GM18511 (cell line): ENCODE measurements around the gene DEPP1.

ENCODE experiments used
- ATAC-seq: cut with Tn5 transposase; IDR thresholded peaks from one replicate; pipeline ENCODE4 v1.9.1; 2021; ENCODE audit warnings: mild to moderate bottlenecking, moderate library complexity; ENCODE audit not compliant: unreplicated experiment

The DEPP1 gene

DNA sequence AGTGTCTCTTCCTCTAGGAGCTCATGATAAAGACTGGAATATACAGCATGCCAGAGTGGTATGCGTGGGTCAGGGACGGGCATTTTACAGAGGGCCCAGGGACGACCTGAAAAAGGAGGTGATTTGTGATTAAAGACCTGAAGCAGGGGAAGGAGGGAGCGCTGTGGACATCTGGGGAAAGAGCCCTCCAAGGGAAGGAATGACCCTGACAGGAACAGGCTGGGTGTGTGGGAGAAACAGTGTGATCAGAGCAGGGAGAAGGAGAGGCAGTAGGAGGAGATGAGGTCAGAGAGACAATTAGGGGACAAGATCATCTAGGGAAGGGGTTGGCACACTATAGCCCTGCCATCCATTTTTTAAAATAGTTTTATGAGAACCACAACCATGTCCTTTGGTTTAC, 22.4 kb downstream of the DEPP1 start:
- ATAC-seq = no peak

DNA sequence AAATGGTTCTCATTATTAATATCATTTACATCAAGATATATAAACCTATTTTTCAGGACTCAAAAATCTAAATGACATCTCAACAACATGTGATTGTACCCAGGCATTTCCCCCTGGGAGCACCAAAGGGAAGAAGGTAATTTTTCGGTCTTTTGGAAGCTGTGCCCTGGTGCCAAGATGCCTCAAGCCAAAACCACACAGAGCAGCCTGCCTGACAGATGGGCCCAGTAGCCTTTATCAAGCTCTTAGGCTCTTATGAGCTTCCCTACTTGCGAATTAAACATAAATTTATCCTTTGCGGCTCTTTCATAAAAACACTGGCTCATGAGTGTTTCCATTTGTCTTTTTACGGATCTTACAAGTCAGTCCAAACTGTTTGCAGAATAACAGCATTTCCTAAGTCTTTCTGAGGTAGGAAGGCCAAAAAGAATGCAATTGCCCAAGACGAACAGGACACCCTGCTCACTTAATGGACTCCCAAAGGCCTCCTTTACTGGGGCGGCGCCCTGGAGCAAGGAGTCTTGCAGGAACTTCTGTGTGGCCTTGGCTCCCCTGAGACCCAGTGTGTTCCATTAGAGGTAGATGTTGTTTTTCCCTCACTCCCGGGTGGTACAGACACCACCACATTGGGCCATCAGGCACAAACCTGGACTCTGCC, 23.1 kb downstream of the DEPP1 start:
- no peak for ATAC-seq

DNA sequence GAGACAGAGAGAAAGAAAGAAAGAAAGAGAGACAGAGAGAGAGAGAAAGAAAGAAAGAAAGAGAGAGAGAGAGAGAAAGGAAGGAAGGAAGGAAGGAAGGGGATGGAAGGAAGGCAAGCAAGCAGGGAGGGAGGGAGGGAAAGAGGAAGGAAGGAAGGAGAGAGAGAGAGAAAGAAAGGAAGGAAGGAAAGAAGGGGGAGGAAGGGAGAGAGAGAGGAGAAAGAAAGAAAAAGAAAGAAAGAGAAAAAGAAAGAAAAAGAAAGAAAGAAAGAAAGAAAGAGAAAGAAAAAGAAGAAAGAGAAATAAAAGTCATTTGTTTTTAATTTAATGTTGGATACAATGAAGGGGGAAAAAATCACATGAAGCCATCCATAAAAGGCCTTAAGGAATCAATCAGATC, 23.6 kb downstream of the DEPP1 start:
- ATAC-seq = no peak

DNA sequence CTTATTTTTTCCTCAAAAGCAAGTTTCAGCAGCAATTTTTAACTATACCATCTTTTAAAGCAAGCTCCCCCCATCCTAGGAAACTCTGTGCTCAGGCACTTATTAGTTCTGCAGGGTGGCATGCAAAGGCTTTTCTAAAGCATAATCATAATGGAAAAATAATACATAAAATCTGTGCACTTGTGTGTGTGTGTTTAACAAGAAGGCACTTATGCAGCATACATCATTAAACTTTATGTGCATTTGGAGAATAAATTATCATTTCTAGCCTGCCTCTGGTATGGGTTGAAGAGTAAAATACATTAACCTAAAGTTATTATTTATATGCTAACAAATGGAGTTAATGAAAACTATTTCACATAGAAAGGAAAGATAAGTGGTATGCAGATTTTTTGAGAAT, 24.6 kb downstream of the DEPP1 start:
- no peak for ATAC-seq

DNA sequence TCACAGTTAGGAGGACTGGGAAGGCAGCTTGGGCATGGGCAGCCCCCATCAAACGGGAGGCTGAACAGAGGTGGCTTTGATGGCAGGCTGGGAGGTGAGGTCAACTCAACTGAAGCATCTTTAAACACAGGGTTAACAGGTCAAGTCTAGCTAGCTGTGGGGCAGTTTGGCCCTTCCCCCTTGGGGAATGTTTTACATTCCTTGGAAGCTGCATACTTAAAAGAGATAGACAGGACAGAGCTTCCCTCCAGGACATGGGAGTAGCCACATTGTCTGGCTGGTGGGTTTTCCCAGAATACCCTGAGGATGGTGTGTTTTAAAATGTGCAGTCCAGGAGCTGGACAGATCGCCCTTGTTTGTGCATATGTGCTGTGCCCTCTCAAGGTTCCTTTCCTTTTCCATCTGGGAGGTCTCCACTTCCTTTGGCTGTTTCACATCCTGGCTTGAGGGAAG, 25.8 kb downstream of the DEPP1 start:
- ATAC-seq = no peak

DNA sequence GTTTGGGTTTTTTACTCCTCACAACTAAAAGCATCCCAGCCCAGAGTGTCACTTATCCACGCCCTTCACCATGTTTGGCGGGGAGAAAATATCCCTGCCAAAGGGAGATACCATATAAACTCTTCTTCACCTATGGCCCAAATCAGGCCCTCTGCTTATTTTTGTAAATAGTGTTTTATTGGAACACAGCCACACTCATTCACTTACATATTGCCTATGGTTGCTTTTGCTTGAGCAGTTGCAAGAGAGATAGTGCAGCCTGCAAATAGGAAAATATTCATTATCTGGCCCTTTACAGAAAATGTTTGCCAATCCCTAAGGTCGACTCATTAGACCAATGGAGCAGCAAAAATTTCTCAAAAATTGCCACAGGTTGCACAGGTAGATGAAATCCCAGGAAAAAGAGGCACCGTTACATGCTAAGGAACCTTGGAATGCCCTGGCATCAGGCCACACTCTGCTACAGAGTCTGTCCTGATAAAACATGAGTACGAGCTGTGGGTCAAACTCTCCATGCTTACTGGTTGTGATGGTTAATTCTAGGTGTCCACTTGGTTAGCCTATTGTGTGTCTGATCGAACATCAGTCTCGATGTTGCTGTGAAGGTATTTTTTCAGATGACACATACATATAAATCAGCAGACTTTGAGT, 26.9 kb downstream of the DEPP1 start:
- no peak for ATAC-seq

DNA sequence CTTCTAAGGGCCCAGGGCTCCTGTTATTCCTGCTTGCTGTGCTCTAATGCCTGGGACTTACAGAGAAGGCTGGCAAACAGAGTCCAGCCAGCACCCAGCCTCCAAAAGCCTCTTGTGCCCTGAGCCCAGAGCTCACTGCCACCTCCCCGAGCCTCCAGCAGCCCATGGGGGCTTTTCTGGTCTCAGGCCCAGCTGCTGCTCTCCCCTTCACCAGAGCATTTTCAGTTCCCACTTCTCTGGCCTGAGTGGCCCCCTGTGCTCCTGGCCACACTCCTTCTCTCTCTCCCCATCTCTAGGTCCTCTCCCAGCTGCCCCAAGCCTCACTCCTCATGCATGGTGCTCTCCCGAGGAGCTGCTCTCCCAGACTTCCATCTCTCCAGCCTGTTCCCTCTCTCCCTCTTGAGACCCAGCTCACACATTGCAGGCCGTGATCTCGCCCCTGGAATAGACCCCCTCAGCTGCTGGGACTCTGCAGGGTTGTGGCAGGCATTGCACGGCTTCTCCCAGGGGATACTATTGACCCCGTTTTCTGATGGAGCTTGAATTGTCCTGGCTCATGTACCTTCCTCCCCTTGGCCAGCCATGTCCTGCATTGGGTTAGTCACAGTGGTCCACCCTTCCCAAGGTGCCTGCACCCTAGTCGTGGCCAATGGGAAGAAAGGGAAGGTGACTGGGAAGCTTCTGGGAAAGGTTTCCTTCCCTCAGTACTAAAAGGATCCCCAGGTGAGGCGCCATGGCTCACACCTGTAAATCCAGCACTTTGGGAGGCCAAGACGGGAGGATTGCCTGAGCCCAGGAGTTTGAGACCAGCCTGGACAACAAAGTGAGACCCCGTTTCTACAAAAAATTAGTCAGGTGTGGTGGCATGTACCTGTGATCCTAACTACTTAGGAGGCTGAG, 28.0 kb downstream of the DEPP1 start:
- ATAC-seq = peak; percentile 35

DNA sequence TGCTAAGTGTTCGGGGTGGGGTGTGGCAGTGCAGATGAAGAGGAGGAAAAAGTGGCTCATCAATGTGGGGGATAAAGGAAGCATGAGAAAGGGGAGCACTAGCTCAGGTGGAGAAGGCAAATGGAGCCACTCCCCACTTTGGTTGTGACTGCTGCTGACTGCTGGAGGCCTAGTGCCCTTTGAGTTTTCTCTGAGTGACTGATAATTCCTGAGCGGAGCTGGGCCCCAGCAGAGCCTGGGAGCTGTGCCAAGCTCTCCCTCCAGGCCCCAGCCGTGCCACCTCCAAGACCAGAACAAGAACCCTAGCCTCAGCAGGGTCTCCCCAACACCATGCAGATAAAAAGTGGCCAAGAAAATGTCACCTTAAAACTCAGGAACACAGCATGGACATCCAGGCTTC, 28.7 kb downstream of the DEPP1 start:
- no peak for ATAC-seq

DNA sequence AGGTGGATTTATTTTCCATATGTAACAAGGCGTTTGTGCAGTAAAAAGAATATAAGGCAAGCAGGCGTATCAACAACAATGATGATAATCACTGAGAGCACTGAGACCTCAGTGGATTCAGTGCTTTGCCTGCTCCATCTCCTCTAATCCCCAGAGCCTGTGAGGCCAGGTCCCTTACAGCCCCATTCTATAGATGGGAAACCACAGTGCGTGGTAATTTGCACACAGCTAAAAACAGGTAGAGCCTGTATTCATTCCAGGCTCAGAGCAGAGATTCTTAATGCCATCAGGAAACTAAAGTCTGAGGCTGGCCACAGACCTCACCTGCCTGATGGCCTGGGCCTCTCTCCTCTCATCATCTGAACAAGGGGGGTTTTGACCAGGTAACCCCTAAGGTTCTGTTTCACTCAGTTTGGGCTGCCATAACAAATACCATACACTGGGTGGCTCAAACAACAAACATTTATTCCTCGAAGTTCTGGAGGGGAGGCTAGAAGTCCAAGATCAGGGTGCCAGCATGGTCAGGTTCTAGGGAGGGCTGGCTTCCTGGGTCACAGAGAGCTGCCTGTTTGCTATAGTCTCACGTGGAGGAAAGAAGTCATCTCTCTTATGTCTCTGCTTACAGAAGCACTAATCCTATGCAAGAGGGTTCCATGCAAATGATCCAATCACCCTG, 29.3 kb downstream of the DEPP1 start:
- no peak for ATAC-seq

DNA sequence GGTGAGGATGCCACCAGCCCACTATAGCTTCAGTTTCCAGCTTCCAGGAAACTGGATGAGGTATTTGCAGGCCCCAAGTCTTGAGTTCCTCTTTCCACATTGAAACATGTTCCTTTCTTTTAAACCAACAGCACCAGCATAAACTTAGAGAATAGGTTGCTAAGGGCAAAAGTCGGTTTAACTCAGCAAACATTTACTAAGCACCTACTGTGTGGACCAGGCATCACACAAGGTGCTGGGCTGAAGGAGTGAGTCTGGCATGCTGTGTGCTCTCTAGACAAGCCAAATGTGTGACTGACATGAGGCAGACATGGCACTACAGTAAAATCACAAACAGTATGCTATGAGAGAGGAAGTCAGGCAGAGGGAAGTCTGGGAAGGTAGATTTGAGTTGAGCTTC, 30.0 kb downstream of the DEPP1 start:
- ATAC-seq = no peak

DNA sequence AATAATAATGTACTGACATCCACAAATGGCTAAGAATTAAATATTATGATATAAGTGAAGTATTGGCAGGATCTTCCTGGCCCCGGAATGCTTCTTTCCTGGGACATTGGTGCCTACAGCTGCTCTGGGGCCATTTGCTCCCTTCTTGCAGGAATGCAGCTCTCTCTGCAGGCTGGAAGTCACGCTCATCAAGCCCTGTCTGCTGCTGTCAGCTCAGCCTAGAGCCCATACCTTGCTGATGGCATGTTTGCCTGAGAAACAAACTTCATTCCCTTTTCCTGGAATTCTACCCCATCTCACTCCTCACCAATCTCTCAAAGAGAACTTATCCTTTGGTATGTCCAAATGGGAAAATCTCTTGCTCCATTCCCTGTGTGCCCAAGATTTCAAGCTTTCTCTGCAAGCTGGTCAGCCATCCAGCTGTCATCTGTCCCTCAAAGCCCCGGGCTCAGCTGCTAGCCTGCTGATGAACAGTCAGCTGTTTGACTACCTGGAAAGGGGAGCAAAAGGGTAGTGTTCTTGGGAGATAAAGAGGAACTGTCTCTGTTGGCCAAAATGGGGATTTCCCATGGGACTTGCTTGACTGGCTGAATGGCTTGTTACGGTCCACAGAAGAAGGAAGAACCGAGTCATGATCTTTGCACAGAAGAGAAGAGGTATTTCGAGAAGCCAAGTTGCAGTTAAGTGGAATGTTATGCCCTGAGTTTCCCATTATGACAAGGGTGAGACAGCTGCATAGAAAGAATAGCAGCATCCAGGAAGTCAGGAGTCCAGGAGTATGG, 31.0 kb downstream of the DEPP1 start:
- ATAC-seq = peak; percentile 55

DNA sequence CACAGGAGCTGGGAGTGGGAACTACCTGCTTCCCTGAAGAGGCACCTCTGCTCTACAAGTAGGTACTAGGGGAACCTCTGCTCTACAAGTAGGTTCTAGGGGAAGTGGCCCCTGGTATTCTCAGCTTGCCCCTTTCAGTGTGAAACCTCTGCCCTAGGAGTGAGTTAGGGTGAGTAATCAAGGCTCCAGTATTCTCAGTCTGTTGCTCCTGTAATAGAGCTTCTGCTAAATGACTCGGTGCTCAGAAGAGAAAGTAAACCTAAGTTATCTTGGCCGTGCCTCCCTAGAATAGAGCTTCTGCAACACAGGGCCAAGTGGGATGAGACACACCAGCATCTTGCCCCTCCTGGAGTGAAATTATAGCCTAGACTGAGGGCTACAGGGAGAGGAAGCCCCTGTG, 32.4 kb downstream of the DEPP1 start:
- ATAC-seq = peak; percentile 72

DNA sequence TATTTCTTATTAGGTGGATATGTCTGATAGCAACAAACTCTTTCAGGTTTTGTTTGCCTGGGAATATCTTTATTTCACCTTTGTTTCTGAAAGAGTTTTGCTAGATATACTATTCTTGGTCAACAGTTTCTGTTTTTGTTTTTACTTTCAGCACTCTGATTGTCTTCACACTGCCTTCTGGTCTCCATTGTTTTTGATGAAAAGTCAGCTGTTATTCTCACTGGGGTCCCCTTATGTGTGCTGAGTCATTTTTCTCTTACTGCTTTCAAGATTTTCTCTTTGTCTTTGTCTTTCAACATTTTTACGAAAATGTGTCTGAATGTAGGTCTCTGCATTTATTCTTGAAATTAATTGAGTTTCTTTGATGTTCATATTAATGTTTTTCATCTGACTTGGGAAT, 34.3 kb downstream of the DEPP1 start:
- no peak for ATAC-seq

DNA sequence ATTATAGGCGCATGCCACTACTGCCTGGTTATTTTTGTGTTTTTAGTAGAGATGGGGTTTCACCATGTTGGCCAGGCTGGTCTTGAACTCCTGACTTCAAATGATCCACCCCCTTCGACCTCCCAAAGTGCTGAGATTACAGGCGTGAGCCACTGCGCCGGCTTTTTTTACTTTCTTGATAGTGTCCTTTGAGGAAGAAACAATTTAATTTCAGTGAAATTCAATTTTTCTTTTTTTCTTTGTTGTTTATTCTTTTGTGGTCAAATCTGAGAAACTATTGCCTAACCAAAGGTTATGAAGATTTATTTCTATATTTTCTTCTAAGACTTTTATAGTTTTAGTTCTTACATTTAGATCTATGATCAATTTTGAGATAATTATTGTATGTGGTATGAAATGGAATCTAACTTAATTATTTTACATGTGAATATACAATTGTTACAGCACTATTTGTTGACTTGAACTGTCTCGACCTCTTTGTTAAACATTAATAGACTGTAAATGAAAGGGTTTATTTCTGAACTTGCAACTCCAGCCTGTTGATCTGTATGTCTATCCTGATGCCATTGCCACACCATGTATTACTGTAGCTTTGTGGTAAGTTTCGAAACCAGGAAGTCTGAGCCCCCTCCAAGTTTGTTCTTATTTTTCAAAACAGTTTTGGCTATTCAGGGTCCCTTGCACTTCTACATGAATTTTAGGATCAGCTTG, 38.8 kb downstream of the DEPP1 start:
- no peak for ATAC-seq

DNA sequence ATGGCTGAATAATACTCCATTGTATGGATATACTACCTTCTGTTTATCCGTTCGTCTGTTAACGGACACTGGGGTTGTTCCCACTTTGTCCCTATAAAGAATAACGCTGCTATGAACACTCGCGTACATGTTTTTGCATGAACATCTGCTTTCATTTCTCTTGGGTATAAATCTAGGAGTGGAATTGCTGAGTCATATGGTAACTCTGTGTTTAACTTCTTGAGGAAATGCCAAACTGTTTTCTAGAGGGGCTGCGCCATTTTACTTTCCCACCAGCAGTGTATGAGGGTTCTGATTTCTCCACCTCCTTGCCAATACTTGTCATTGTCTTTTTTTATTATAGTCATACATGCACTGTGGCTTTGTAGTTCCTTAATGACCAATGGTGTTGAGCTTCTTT, 39.7 kb downstream of the DEPP1 start:
- ATAC-seq = no peak

DNA sequence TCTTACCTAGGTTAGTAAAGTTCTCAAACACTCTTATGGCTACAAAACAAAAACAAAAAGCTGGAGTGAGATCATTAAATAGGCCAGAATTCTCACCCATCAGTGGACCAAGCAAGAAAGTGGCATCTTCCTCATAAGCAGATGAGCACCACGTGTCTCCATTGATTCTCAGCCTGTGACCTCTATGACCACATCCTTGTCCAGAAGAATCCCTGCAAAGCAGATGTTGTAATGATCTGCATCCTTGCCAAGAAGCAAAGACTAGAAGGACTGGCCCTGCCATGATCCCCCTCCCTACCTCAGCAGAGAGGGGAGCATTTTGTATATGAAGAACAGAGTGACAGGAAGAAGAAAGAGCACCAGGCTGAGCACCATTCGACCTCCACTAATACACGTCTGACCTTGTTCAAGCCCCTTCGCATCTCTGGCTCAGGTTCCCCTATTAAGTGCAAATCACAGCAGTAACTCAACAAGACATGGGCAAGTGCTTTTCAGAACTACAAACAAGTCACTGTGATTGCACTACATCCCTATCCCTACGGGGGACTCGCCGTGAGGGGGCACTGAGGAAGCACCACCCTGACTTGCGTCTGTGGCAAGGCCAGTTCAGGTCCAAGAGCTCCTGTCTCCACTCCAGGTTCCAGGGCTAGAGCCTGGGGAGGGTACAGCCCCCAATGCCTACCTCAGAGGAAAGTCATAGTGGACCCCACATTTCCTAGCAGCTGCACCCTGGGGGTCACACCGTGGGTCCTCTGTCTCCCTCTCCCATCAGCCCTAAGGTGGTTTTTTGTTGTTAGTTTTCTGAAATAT, 41.2 kb downstream of the DEPP1 start:
- ATAC-seq = no peak

DNA sequence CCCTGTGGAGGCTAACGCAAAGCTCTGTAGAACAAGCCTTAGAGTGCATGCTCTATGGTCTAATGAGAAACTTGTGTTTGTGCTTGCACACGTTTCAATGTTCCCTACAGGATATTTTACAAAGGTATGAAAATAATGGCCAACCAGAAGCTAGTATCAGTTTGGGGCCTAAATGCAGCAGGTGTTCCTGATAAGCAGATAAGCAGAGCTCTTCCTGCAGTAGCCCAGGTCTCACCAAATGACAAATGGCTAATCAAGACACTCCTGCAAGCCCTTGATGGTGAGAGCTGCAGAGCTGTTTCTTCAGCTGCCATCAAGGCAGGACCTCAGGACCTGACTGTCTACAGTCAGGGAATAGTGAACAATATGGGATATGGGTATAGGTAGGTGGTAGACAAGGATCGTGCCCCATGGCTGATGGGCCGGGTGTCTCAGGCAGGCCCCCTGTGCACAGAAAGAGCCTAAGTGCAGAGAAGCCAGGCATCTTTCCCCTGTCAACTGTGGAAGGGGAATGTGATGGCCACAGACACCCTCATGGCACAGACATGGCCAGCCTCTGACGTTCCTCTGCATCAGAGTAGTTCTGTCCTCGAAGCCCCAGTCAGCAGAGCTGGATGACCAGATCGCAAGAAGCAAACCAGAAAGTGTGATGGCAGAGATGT, 42.2 kb downstream of the DEPP1 start:
- no peak for ATAC-seq

DNA sequence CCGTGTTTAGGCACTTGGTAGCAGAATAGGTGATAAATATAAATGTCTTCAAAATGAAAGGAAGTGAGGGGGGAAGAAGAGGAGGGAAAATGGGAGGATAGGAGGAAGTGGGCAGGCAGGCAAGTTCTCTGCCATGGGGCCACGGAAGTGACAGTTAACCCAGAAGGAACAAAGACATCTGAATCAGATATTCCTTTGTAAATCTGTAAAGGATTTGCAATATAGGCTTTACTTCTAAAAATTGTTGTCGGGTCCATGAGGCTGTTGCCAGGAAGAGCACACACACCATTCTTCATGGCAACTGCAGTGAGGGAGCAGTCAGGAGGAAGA, 42.7 kb downstream of the DEPP1 start:
- ATAC-seq = no peak
